ENCODE measurements around the gene NTM.

The NTM gene

GRCh38 chr11:131694526-131695424 lies 324.4 kb downstream of the NTM start:
- peak; percentile 4 for DNase-seq

- DNase-seq = no peak
Measured at GRCh38 chr11:131695889-131696429, 325.5 kb downstream of the NTM start.

GRCh38 chr11:131696690-131697089 lies 326.3 kb downstream of the NTM start:
- DNase-seq = no peak

GRCh38 chr11:131703311-131703710 lies 332.9 kb downstream of the NTM start:
- no peak for DNase-seq

GRCh38 chr11:131704682-131705081 lies 334.3 kb downstream of the NTM start:
- DNase-seq = no peak

- no peak for DNase-seq
Measured at GRCh38 chr11:131710511-131710910, 340.1 kb downstream of the NTM start.

- DNase-seq = no peak
Measured at GRCh38 chr11:131712897-131713296, 342.5 kb downstream of the NTM start.

GRCh38 chr11:131713529-131714134 lies 343.2 kb downstream of the NTM start:
- no peak for DNase-seq

GRCh38 chr11:131717616-131718015 lies 347.2 kb downstream of the NTM start:
- DNase-seq = no peak

GRCh38 chr11:131723088-131723487 lies 352.7 kb downstream of the NTM start:
- DNase-seq = no peak

GRCh38 chr11:131724436-131724975 lies 354.1 kb downstream of the NTM start:
- no peak for DNase-seq

- no peak for DNase-seq
Measured at GRCh38 chr11:131734871-131735270, 364.5 kb downstream of the NTM start.

GRCh38 chr11:131737357-131737756 lies 366.9 kb downstream of the NTM start:
- DNase-seq = no peak

- DNase-seq = no peak
Measured at GRCh38 chr11:131739243-131739882, 368.9 kb downstream of the NTM start.

- DNase-seq = no peak
Measured at GRCh38 chr11:131744847-131745246, 374.4 kb downstream of the NTM start.

GRCh38 chr11:131745405-131745804 lies 375.0 kb downstream of the NTM start:
- DNase-seq = no peak

- DNase-seq = no peak
Measured at GRCh38 chr11:131746201-131746600, 375.8 kb downstream of the NTM start.

- no peak for DNase-seq
Measured at GRCh38 chr11:131748151-131749050, 378.0 kb downstream of the NTM start.

GRCh38 chr11:131749101-131749500 lies 378.7 kb downstream of the NTM start:
- no peak for DNase-seq

GRCh38 chr11:131750152-131750551 lies 379.7 kb downstream of the NTM start:
- DNase-seq = no peak

GRCh38 chr11:131750692-131751091 lies 380.3 kb downstream of the NTM start:
- DNase-seq = no peak

- no peak for DNase-seq
Measured at GRCh38 chr11:131754671-131755070, 384.3 kb downstream of the NTM start.
